Smooth muscle cell of bladder (primary cell): Measurements from ENCODE around the gene XIAP. TPM values are rescaled to one million over a fixed set of nuclear protein-coding genes. Genes with fewer than 3 reads are reported as not detected.

Source experiments
- total RNA-seq: library from RNA; depleted of rRNA; stranded (reverse); fragments of >200 nt; gene quantifications from 2 replicates; pipeline ENCODE4 v1.2.3, GENCODE V29; 2014

Gene XIAP
- 29.2 and 38.6 TPM in 2 replicates for total RNA-seq

DNA sequence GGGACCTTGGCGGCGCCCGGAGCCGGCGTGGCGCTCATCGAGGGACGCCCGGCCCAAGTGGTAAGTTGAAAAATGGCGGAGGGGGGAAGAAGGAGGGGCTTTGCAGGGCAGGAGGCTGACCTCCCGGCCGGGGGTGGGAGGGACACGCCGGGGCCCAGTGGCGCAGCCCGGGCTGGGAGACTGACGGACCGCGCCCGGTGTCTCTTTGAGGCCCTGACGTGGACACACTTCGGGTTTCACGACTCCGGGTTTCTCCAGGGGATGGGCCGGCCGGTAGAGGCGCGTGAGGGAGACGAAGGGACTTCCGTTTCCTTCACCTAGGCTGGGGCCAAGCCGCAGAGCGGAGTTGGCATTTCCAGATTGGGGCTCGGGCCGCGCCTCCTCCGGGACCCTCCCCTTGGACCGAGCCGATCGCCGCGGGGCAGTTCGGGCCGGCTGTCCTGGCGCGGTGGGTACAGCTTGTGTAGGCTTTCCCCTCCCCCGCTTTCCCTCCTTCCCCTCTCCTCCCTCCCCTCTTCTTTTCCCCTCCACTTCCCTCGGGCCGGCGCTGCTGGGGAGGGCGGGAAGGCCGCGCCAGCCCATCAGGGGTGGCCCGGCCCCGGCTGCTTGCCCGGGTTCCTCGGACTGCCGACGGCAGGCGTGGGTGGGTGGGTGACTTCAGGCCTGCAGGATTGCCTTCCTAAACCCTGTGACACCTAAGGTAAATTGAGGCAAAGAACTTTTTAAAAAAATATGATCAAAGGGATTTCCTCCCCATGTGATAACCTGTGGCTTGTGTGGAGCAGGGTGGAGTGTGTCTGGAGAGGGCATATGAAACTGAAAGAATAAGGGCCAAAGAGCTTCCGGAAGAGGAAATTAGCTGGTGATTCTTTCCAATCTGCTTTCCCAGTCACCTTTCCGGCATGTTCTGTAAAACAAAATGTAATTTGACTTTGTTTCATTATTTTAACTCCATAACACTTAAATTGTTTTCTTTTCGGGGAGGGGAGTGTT lies at the start of gene XIAP:
TSS of gene XIAP (plus strand) at position 208 of the 993 bp plus-strand sequence. CDS start 25,610 bp downstream, outside the sequence.

DNA sequence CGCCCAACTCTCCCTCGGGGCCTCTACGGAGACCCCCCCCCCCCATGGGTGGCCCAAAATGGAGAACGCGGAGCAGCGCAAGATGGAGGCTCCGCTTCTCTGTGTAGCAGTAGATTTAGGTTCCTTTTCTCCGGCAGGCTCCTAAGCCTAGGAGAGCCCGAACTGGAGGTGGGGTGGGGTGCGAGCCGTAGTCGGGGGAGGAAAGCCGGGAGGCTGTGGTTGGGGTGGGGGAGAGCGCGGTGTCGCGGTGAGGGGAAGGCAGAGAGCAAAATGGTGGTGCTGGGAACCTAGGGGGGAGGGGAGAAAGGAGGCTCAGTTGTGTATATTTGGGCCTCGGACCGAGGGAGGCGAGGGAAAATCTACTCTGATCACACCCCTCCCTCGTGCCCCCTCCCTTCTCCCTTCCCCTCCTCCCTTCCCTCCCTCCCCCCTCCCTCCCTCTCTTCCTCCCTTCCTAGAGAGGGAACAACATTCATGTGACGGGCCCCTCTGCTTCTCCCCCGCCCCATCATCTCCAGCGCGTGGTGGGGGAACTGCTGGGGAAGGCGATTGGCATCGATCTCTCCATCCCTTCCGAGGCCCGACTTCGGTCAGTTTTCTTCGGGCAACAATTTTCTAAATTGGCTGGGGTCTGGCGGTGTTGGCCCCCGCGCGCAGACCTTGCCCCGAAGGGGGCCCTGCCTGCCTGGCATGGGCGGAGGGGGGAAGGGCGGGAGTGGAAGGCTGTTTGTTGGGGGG lies 101.6 kb downstream of the XIAP start, which contains the start of gene STAG2:
TSS of gene STAG2 (plus strand) at position 439 of the 738 bp plus-strand sequence. CDS start 60,922 bp downstream, outside the sequence.

Other genes starting within 250 kb of the XIAP start
- 44.9 and 59.0 TPM in 2 replicates for gene THOC2, start 127.0 kb upstream of the XIAP start, total RNA-seq
- gene STAG2, start 101.7 kb downstream of the XIAP start, total RNA-seq: 88.3 and 106 TPM in 2 replicates